Transverse colon (tissue), 4 donors: ENCODE results near the gene RNF141. TPM values are rescaled to one million over a fixed set of nuclear protein-coding genes. Genes with fewer than 3 reads are reported as not detected.

Source experiments
- DNase-seq: peaks from one replicate; pipeline ENCODE4 v3.0.0-alpha.2; 2019
- H3K27ac ChIP-seq, 4 donors: fragments of 200-600 bp; sonication (generic); 2 replicates each; pipeline ENCODE4 v1.5.1; 2016 to 2018; ENCODE audit warnings: inconsistent platforms in 4 of 4
- H3K27me3 ChIP-seq: fragments of 200-600 bp; sonication (generic); 2 replicates; pipeline ENCODE4 v1.5.1; 2017; ENCODE audit warnings: inconsistent platforms
- H3K36me3 ChIP-seq, 4 donors: fragments of 200-600 bp; sonication (generic); 2 replicates each; pipeline ENCODE4 v1.5.1; 2017 to 2019; ENCODE audit warnings: inconsistent platforms in 4 of 4
- H3K4me1 ChIP-seq, 4 donors: fragments of 200-600 bp; sonication (generic); 2 replicates each; pipeline ENCODE4 v1.5.1; 2017 to 2020; ENCODE audit warnings: inconsistent platforms in 4 of 4
- H3K4me3 ChIP-seq, 4 donors: fragments of 200-600 bp; sonication (generic); 1 replicate in 1 of 4; 2 replicates in 3 of 4; pipeline versions ENCODE4 v1.5.1 to v1.6.1; 2017 to 2019; ENCODE audit warnings: inconsistent platforms in 4 of 4
- H3K9me3 ChIP-seq, 2 donors: fragments of 200-600 bp; sonication (generic); 2 replicates each; pipeline ENCODE4 v1.5.1; 2017 to 2019; ENCODE audit warnings: inconsistent platforms in 2 of 2
- EP300 ChIP-seq: sonication (generic); formaldehyde crosslinking; IDR thresholded peaks from one replicate; pipeline ENCODE4 v1.6.1; 2017; ENCODE audit warnings: antibody characterized with exemption, low read depth
- POLR2A ChIP-seq: fragments of 450-650 bp; IDR thresholded peaks from one replicate; pipeline ENCODE4 v1.6.1; 2016; ENCODE audit warnings: antibody characterized with exemption, mild to moderate bottlenecking, moderate library complexity
- POLR2AphosphoS5 ChIP-seq, 3 donors: sonication (generic); formaldehyde crosslinking; IDR thresholded peaks; one replicate each; pipeline ENCODE4 v1.6.1; 2016; ENCODE audit warnings: antibody characterized with exemption in 3 of 3
- WGBS, 2 donors: methylation state at CpG; one replicate each; pipeline ENCODE4 v1.1.5; 2018; ENCODE audit warnings: low coverage in 1 of 2; 5-methylcytosine and 5-hydroxymethylcytosine counted together
- in situ Hi-C, 4 donors: fragments of 200-750 bp; cut with MboI; loops; one replicate each; pipeline versions ENCODE4 v1.15.0 to v1.15.1; 2017; ENCODE audit warnings: low sequenced_read_pairs in 3 of 4, low pct_ligation_motif_present in 1 of 4, low pct_unique_long_range_greater_than_20kb in 1 of 4
- intact Hi-C: fragments of 100-400 bp; cut with DNase I; formaldehyde crosslinking; loops from one replicate; pipeline ENCODE4 v1.15.1; 2023; ENCODE audit warnings: low total_unique reads
- total RNA-seq, 4 donors: library from RNA; depleted of rRNA; stranded (reverse); fragments of >200 nt; gene quantifications; one replicate each; pipeline ENCODE4 v1.1.0, GENCODE V29; 2016
- TF ChIP-seq, protein P1 (sequence below), 5 experiments: fragments of 200-600 bp in 3 of 5; fragments of 450-650 bp in 2 of 5; sonication (generic) in 3 of 5; IDR thresholded peaks; 1 replicate in 2 of 5; 2 replicates in 3 of 5; pipeline ENCODE4 v1.5.1; 2016 to 2017; ENCODE audit warnings: antibody characterized with exemption in 5 of 5, inconsistent platforms in 3 of 5, mild to moderate bottlenecking in 2 of 5, moderate library complexity in 1 of 5

RNF141 gene
- total RNA-seq, 4 donors from 2014 or later = 13.1 to 31.4 (median 22.3) TPM

DNA sequence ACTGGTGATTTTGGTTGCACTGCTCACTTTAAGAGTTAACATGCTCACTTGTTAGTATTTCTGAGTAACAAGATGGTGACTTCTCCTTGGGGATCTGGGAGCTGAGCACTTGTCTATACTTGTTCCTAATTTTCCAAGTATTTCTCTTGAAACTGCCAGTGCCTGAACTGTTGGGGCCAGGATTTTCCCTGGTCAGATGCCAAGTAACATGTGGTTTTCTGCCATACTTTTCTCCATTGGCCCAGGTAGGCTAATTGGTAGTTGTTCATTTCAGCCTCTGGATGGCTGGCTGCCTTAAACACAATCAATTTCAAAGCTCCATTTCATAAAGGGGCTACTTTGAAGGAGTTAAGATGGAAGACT, 35.0 kb downstream of the RNF141 start:
- intact Hi-C loops (no loop called here), in situ Hi-C loops (no loop called here)
- no peak overlapping the region for H3K27ac ChIP-seq

DNA sequence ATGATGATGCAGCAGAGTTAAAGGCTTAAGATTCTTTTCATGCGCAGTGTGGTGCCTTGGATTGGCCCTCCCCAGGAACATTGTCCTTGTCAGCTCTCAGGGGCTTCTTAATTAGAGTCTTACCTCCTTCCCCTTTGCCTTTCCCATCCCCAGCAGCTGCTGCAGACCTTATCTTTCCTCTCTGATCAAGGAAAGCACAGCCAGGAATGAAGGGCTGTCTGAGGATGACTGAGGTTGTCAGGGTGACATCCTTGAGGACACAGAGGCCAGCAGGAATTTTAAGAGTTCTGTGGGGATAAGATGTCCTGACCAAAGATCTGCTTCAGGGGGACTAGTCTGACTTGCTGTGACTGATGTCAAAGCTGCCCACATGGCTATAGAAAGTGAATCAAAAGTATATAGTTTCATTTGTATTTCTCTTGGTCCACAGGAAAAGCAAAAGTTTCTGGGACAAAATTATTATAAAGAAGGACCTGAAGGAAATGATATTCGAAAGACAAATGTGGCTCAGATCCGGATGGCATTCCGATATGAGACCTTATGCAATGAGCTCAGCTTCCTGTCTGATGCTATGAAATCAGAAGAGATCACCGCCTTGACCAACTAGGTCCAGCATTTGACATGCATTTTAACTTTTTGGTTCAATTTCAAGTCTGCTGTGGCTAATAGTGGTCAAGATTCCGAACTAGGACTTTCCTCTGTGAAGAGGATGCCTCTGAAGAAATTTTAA, 35.5 kb downstream of the RNF141 start:
- H3K36me3 ChIP-seq = no peaks in the 10 kb centered on the region
- 75 to 96% methylated on average over 4 to 6 of the region's 6 CpGs for WGBS, 2 donors
- no peaks in the 10 kb centered on the region for H3K4me1 ChIP-seq
- H3K4me3 ChIP-seq = no peak overlapping the region
- no peaks in the 10 kb centered on the region for H3K9me3 ChIP-seq
- no peak overlapping the region for H3K27ac ChIP-seq
- TF ChIP-seq POLR2AphosphoS5 (IDR thresholded peaks at IDR 0.05) (no peak), EP300 (no peak), POLR2A (no peak)
- TF ChIP-seq, protein P1, sequence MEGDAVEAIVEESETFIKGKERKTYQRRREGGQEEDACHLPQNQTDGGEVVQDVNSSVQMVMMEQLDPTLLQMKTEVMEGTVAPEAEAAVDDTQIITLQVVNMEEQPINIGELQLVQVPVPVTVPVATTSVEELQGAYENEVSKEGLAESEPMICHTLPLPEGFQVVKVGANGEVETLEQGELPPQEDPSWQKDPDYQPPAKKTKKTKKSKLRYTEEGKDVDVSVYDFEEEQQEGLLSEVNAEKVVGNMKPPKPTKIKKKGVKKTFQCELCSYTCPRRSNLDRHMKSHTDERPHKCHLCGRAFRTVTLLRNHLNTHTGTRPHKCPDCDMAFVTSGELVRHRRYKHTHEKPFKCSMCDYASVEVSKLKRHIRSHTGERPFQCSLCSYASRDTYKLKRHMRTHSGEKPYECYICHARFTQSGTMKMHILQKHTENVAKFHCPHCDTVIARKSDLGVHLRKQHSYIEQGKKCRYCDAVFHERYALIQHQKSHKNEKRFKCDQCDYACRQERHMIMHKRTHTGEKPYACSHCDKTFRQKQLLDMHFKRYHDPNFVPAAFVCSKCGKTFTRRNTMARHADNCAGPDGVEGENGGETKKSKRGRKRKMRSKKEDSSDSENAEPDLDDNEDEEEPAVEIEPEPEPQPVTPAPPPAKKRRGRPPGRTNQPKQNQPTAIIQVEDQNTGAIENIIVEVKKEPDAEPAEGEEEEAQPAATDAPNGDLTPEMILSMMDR (IDR thresholded peaks at IDR 0.05) = no peak
- DNase-seq = no peak
- intact Hi-C loops (no loop called here), in situ Hi-C loops (no loop called here)
- no peaks in the 10 kb centered on the region for H3K27me3 ChIP-seq

More for the DNA sequence above, 35.0 kb downstream of the RNF141 start:
- Histone ChIP-seq H3K27me3 (no peaks in the 10 kb centered on the region), H3K9me3 (no peaks in the 10 kb centered on the region), H3K4me3 (no peak overlapping the region), H3K4me1 (no peaks in the 10 kb centered on the region), H3K36me3 (no peaks in the 10 kb centered on the region)
- no peak for DNase-seq
- no peak for TF ChIP-seq EP300
- no peak for TF ChIP-seq POLR2A
- TF ChIP-seq, protein P1 (IDR thresholded peaks at IDR 0.05) = no peak
- no peak for TF ChIP-seq POLR2AphosphoS5 (IDR thresholded peaks at IDR 0.05)

DNA sequence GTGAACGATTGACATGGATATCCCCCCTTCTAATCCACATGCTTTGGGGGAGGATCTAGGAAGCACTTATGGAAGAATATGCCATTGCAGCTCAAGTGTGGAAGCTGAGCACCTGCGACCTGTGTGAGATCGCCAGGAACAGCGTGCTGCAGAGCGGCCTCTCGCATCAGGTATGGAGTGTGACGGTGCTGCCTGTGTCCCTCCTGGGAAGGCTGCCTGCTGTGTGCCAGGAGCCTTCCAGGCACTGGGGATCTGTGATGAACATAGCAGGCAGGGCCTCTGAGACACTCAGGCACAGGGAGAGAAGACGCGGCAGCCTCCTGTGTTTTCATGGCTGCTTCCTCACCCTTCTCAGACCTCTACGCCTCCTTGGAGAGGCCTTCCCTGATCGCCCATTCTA, 36.5 kb downstream of the RNF141 start:
- no peaks in the 10 kb centered on the region for H3K27me3 ChIP-seq
- intact Hi-C loops (no loop called here), in situ Hi-C loops (no loop called here)
- no peaks in the 10 kb centered on the region for H3K9me3 ChIP-seq
- no peaks in the 10 kb centered on the region for H3K4me1 ChIP-seq
- H3K36me3 ChIP-seq = no peaks in the 10 kb centered on the region
- WGBS, 2 donors = 92 to 98% methylated on average over 2 to 11 of the region's 11 CpGs
- H3K4me3 ChIP-seq = no peak overlapping the region
- TF ChIP-seq, protein P1 (IDR thresholded peaks at IDR 0.05) = no peak
- TF ChIP-seq EP300 (no peak), POLR2AphosphoS5 (IDR thresholded peaks at IDR 0.05) (no peak)
- no peak overlapping the region for H3K27ac ChIP-seq
- DNase-seq = no peak

DNA sequence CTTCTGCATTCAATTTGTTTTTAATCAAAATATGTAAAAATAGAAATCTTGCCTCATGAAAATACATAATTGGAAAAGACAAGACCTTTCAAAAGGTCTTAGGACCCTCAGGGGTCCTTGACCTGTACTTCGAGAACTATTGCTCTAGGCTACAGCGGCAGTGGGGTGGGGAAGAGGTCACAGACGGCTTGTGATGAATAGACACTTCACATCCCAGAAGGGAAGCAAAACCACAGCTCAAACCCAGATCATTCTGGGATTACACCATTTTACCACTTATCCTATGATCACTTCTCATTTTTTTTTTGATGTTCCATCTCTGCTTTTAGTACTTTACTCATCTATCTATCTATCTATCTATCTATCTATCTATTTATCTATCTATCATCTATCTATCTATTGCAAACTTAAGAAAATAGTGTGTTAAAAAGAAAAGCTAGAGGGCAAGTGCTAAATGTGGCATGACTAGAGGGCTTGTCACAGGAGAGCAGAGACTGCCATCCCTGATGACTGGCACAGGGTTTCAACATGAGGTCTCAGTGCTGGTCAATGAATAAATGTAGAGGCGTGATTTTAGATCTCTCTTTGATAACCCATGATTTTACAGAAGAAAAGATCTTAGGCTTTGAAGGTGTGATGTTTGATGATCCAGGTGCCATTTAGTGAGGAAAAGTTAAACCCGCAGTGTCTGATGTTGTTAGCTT, 37.1 kb downstream of the RNF141 start:
- no peak for DNase-seq
- Histone ChIP-seq H3K36me3 (no peaks in the 10 kb centered on the region), H3K27me3 (no peaks in the 10 kb centered on the region), H3K27ac (peak overlapping the region in 2 of 4 donors; percentile 3 to 20), H3K4me3 (no peak overlapping the region), H3K9me3 (no peaks in the 10 kb centered on the region), H3K4me1 (no peaks in the 10 kb centered on the region)
- 85 to 100% methylated on average over 5 of the region's 5 CpGs for WGBS, 2 donors
- intact Hi-C loops (no loop called here), in situ Hi-C loops (no loop called here)
- TF ChIP-seq, protein P1 (IDR thresholded peaks at IDR 0.05) = no peak
- TF ChIP-seq POLR2AphosphoS5 (IDR thresholded peaks at IDR 0.05) (no peak), POLR2A (no peak), EP300 (no peak)
